HG03342 (cell line): ENCODE measurements around the gene PLTP.
A peak's percentile ranks its signal among the peaks of the same experiment; 100 is the strongest.
"Not testable (repeated sequence)": the region's sequence is repeated elsewhere in the genome, so short reads cannot be mapped to it uniquely, and the experiment has no call there.

Source experiments
- ATAC-seq: cut with Tn5 transposase; IDR thresholded peaks from one replicate; pipeline ENCODE4 v1.9.1; 2021; ENCODE audit warnings: mild to moderate bottlenecking, moderate library complexity; ENCODE audit not compliant: unreplicated experiment

Gene PLTP

GRCh38 chr20:45880988-45881788, 30.8 kb downstream of the PLTP start, which contains the start of gene ZSWIM1:
TSS of gene ZSWIM1 (plus strand) at chr20:45881227. CDS start at chr20:45882593, 1,366 bp downstream.
- ATAC-seq = peak; percentile 95

- ATAC-seq = no peak
Measured at GRCh38 chr20:45878076-45878761, 33.7 kb downstream of the PLTP start.

- ATAC-seq = no peak
Measured at GRCh38 chr20:45874576-45874975, 37.4 kb downstream of the PLTP start.

DNA sequence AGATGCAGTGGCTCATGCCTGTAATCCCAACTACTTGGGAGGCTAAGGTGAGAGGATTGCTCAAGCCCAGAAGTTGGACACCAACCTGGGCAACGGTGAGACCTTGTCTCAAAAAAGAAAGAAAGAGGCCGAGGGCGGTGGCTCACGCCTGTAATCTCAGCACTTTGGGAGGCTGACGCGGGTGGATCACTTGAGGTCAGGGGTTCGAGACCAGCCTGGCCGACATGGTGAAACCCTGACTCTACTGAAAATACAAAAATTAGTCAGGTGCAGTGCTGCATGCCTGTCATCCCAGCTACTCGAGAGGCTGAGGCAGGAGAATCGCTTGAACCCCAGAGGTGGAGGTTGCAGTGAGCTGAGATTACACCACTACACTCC, 37.9 kb downstream of the PLTP start:
- ATAC-seq = not testable (repeated sequence)

GRCh38 chr20:45873409-45874103, 38.4 kb downstream of the PLTP start:
- ATAC-seq = no peak

DNA sequence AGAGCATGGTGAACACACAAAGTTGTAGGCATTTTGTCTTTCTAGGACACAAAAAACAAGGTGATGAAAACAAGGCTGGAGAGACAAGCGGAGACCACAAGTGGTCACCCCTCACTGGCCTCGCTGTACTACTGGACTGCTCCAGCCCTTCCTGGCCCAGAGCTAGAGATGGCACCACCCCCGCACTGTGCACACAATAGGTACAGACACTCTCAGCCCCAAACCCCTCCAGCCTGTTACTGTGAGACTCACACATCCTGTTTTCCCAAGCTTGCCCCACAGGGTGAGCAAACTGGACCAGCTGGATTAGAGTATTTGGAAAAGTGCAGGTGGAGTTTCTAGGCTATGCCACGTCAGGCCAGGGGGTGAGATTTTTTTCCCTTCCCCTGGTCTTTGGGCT, 39.3 kb downstream of the PLTP start:
- ATAC-seq = no peak

GRCh38 chr20:45867819-45868176, 44.2 kb downstream of the PLTP start:
- no peak for ATAC-seq

GRCh38 chr20:45867136-45867818, 44.7 kb downstream of the PLTP start:
- no peak for ATAC-seq

DNA sequence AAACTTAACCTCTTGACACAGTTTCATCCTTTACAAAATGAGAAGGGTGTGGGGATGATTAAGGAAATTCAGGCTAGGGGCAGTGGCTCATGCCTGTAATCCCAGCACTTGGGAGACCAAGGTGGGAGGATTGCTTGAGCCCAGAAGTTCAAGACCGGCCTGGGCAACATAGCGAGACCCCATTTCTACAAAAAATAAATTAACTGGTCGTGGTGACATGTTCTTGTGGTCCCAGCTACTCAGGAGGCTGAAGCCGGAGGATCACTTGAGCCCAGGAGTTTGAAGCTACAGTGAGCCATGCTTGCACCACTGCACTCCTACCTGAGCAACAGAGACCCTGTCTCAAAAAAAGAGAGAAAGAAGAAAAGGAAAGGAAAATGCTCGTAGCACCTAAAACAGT, 45.5 kb downstream of the PLTP start:
- ATAC-seq = no peak

- no peak for ATAC-seq
Measured at GRCh38 chr20:45863543-45864470, 48.1 kb downstream of the PLTP start.

- ATAC-seq = no peak
Measured at GRCh38 chr20:45861221-45862075, 50.5 kb downstream of the PLTP start.

DNA sequence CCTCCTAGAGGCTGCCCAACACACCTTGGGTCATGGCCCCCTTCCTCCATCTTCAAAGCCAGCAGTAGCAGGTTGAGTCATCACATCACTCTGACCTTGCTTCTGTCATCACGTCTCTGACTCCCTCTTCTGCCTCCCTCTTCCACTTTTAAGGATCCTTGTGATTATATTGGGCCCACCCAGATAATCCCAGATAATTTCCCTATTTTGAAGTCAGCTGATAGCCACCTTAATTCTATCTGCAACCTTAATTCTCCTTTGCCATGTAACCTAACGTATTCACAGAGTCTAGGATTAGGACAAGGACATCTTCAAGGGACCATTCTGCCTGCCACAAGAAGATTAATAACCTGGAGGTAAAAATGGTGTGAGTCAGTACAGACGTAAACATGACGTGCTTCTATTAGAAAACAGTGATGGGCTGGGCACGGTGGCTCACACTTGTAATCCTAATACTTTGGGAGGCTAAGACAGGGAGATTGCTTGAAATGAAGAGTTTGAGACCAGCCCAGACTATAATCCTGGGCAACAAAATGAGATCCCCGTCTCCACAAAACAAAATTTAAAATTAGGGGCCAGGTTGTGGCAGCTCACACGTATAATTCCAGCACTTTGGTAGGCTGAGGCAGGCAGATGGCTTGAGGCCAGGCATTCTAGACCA, 51.3 kb downstream of the PLTP start:
- ATAC-seq = no peak

GRCh38 chr20:45859916-45860315, 52.0 kb downstream of the PLTP start:
- ATAC-seq = no peak

DNA sequence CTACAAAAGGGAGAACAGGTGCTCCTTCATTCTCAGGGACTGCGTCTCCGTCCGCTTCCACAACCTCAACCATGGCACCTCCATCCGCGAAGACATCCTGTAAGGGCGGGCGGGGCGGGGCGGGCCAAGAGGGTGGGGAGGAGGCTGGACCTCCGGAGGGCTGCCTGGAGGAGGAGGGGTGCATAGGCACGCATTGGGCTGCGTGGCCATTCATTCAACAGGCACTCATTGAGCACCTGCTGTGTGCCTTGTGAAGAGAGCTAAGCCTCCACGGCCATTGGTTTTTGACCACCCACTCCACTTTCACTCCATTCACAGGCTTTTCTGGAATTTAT, 54.1 kb downstream of the PLTP start:
- ATAC-seq = peak; percentile 15

DNA sequence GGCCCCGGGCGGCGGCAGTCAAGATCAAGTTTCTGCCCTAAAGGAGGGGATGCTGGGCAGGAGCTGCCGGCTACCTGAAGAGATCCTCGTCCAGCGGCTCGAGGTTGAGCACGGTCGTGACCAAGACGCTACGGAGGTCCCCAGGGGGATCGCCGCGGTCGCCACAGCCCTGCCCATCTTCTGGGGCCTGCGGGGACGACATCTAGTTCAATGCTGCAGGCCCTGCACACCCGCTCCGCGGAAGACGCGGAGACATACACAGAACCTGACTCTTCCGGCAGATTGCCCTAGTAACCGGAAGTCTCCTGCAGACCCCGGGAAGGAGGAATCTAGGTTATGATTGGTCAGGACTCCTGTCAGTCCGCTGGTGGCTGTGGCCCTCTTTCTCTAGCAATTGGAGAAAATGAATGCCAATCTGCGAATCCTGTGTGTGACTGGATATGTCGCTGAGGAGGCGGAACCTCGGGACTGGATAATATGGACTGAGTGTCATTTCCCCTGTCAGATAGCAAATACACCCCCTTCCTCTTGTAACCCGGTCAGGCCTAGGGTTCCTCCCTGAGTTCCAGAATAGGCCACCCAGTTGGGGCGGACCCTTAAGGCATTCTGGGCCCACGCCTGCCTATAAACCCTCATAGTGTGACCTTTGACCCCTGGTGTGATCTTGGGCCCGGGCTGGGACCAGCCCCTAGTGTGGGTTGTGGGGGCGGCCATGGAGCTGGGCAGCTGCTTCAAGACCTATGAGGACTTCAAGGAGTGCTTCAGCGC, 54.7 kb downstream of the PLTP start, which contains the start of the genes ACOT8 and ZSWIM3:
Gene ACOT8, minus strand, starts transcription at position 279 of the 768 bp plus-strand sequence. Its CDS starts 77 bp downstream, at position 202.
Gene ZSWIM3, plus strand, starts transcription at position 501 of the 768 bp plus-strand sequence. Its CDS starts 212 bp downstream, at position 713.
- peak; percentile 93 for ATAC-seq

DNA sequence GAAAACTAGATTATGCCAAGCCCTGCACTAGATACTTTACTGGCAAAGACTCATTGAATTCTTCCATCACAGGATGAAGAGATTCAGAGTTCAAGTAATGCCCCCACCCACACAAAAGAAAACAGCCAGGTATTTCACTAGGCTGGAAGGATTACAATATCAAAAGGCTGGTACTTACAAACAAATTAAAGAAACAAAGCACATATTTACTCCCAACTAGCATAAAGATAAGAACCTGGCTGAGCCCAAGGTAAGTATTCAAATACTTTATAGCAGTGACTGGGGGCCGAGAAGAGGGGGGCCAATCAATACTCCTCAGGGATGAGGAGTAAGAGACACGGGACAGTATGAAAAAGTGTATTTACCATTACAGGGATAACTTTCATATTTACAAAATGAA, 58.5 kb downstream of the PLTP start:
- ATAC-seq = no peak

DNA sequence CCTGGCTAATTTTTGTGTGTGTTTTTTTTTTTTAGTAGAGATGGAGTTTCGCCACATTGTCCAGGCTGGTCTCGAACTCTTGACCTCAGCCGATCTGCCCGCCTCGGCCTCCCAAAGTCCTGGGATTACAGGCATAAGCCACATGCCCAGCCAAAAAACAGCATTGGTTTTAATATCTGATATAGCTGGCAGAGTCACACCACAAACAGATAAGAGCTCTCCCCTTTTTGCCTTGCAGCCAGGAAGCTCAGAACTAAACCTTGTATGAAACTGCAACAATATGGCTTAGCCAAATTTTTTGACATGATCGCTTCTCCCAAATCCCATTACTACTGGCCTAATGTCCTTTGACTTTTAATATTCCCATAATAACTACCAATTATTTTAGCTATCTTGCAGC, 59.6 kb downstream of the PLTP start:
- ATAC-seq = no peak

- ATAC-seq = no peak
Measured at GRCh38 chr20:45851501-45851900, 60.5 kb downstream of the PLTP start.
